Parietal lobe (tissue), 2 donors: ENCODE data around the gene DLL4. TPM values are rescaled to one million over a fixed set of nuclear protein-coding genes. Genes with fewer than 3 reads are reported as not detected.

Experiments used
- small RNA-seq: library from RNA; depleted of rRNA; stranded (forward); fragments of <200 nt; gene quantifications from one replicate; pipeline ENCODE3, GENCODE V24; 2014; ENCODE audit warnings: low replicate concordance
- total RNA-seq: library from RNA; depleted of rRNA; stranded (reverse); fragments of >200 nt; gene quantifications from one replicate; pipeline ENCODE4 v1.2.3, GENCODE V29; 2014

The DLL4 gene
- total RNA-seq, result 6.3 TPM

DNA sequence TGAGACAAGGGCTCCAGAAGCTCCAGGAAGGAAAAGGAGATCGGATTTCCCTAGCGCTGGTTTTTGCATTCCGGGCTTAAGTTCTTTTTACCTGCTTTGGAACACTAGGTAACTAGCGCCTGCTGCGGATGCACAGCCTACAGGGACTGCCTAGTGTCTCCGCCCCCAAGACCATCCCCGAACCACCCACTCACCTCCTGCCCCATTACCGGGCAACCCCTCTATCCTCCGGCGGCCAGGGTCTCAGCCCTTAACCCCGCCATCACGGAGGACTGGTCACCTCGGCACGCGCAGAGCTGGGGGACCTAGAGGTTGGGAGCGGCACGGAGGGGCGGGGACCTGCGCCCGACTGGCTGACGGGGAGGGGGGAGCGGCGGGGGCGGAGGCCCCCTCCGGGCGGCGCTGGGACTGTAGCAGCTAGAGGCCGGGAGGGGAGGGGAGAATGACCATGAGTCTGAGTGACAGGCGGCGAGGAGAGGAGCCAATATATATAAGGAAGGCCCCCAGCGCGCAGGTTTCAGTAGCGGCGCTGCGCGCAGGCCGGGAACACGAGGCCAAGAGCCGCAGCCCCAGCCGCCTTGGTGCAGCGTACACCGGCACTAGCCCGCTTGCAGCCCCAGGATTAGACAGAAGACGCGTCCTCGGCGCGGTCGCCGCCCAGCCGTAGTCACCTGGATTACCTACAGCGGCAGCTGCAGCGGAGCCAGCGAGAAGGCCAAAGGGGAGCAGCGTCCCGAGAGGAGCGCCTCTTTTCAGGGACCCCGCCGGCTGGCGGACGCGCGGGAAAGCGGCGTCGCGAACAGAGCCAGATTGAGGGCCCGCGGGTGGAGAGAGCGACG is at the start of gene DLL4:
DLL4 (plus strand) TSS at position 520 of the 839 bp plus-strand sequence. CDS start 329 bp downstream, outside the sequence.

GRCh38 chr15:40893733-40894680 is 35.1 kb upstream of the DLL4 start, which contains the start of gene VPS18:
Gene VPS18, plus strand, starts transcription at chr15:40894450. Its CDS starts 319 bp downstream, at chr15:40894769.

DNA sequence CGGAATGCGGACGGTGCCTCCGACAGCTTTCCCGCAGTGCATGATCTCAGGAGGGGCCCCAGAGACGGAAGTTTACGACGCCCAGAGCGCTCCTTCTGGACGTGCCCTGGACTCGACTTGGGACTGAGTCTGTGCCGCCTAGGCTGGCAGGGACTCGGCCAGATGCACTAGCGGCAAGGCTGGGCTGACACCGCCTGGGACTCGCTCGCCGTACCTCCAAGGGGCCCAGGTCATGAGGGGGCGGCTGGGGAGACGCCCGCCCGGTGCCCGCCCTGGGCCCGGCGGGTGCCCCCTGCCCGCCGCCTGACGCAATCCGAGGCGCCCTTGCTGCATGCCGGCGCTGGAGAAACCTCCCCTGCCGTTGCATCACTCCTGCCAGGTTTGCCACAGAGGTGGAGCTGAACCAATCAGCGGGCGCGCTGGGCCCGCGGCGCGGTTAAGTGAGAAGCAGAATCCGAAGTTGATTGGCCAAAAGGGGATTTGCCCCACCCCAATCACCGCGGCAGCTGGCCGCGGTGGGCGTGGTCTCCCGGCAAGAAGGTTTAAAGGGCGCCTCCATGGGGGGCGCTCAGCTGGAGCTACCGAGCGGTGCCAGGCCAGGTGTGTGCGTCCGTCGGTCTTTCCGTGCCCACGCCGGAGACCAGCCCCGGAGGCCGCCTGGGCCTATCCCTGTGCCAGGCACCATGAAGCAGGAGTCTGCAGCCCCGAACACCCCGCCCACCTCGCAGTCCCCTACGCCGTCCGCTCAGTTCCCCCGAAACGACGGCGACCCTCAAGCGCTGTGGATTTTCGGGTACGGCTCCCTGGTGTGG is 24.0 kb downstream of the DLL4 start, which contains the start of gene CHAC1:
CHAC1 (plus strand) TSS at position 571 of the 812 bp plus-strand sequence; CDS start at position 684, 113 bp downstream.

Small RNA genes within 50 kb of the gene (small RNA-seq; reads per million reads assigned to genes)
- gene ISCA1P4, result not detected

Other genes with a start within 250 kb of the DLL4 start
- 1.9 TPM for gene RAD51, start 234.2 kb upstream of the DLL4 start, total RNA-seq
- 20.7 TPM for gene RMDN3, start 174.1 kb upstream of the DLL4 start, total RNA-seq
- gene GCHFR, start 165.3 kb upstream of the DLL4 start, total RNA-seq, result 4.4 TPM
- gene C15orf62, start 159.4 kb upstream of the DLL4 start, total RNA-seq, result 0.31 TPM
- 22.5 TPM for gene ZFYVE19, start 122.3 kb upstream of the DLL4 start, total RNA-seq
- gene DNAJC17, start 121.9 kb upstream of the DLL4 start, total RNA-seq, result 31.9 TPM
- gene PPP1R14D, start 100.6 kb upstream of the DLL4 start, total RNA-seq, result not detected
- gene SPINT1, start 85.3 kb upstream of the DLL4 start, total RNA-seq, result 2.5 TPM
- gene RHOV, start 55.1 kb upstream of the DLL4 start, total RNA-seq, result 8.1 TPM
- 26.3 TPM for gene VPS18, start 34.9 kb upstream of the DLL4 start, total RNA-seq
- gene CHAC1, start 24.1 kb downstream of the DLL4 start, total RNA-seq, result 4.4 TPM
- 38.2 TPM for gene INO80, start 186.9 kb downstream of the DLL4 start, total RNA-seq